ENCODE data around the gene DDIAS. TPM values are rescaled to one million over a fixed set of nuclear protein-coding genes. Genes with fewer than 3 reads are reported as not detected.
"Not testable (repeated sequence)": the region's sequence is repeated elsewhere in the genome, so short reads cannot be mapped to it uniquely, and the experiment has no call there.

DDIAS gene
- total RNA-seq, 1 experiment from 2014 or later, result 17.1 TPM

DNA sequence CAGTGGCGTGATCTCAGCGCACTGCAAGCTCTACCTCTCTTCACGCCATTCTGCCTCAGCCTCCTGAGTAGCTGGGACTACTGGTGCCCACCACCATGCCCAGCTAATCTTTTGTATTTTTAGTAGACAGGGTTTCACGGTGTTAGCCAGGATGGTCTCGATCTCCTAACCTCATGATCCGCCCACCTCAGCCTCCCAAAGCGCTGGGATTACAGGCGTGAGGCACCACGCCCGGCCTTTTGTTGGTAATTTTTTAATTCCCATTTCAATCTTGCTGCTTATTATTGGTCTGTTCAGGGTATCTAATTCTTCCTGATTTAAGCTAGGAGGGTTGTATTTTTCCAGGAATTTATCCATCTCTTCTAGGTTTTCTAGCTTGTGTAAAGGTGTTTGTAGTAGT lies 18.2 kb downstream of the DDIAS start:
- H3K4me1 ChIP-seq (ENCODE audit: control insufficient read depth in 1 of 2, insufficient read depth in 2 of 2, low read length in 2 of 2); H3K27me3 ChIP-seq (ENCODE audit: insufficient read depth, low read length); intact Hi-C loops (cut with micrococcal nuclease); CTCF ChIA-PET; POLR2A ChIA-PET; H3K27ac ChIP-seq (ENCODE audit: low read depth, low read length); BruUV-seq (replicated peaks); H3K4me3 ChIP-seq (replicated peaks in 1 of 2; ENCODE audit: low read depth in 1 of 2, low read length in 2 of 2); H3K9me3 ChIP-seq (ENCODE audit: control insufficient read depth in 1 of 2, insufficient read depth in 1 of 2, low read depth in 1 of 2, low read length in 2 of 2); H2AFZ ChIP-seq (ENCODE audit: low read depth, low read length, poor library complexity, severe bottlenecking); ATAC-seq; H3K4me2 ChIP-seq (ENCODE audit: low read length); RAD21 ChIA-PET (ENCODE audit: low non-redundant PET in 1 of 2, low total read pairs in 2 of 2, uncharacterized antibody in 2 of 2, unreplicated experiment in 2 of 2); H3K9ac ChIP-seq (ENCODE audit: low read length); H4K20me1 ChIP-seq (ENCODE audit: insufficient read depth); H3K9me2 ChIP-seq (ENCODE audit: insufficient read depth); DNase-seq (ENCODE audit: low read depth, low spot score): not testable (repeated sequence)
- Histone ChIP-seq H3K79me2 (ENCODE audit: insufficient read depth, low read length) (peaks cover 19% of the 10 kb centered on the region), H3K36me3 (ENCODE audit: control insufficient read depth in 1 of 2, insufficient read depth in 2 of 2, low read length in 2 of 2) (peaks cover 0 to 12% of the 10 kb centered on the region in 2 experiments; a peak in 2 of 4 replicates)

DNA sequence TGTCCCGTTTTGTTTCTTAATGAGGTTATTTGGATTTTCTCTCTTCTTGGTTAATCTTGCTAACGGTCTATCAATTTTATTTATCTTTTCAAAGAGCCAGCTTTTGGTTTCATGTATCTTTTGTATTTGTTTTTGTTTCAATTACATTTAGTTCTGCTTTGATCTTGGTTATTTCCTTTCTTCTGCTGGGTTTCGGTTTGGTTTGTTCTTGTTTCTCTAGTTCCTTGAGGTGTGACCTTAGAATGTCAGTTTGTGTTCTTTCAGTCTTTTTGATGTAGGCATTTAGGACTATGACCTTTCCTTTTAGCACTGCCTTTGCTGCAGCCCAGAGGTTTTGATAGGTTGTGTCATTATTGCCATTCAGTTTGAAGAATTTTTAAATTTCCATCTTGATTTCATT lies 18.7 kb downstream of the DDIAS start:
- intact Hi-C loops (cut with micrococcal nuclease); H3K4me3 ChIP-seq (replicated peaks in 1 of 2; ENCODE audit: low read depth in 1 of 2, low read length in 2 of 2); H3K9ac ChIP-seq (ENCODE audit: low read length); H4K20me1 ChIP-seq (ENCODE audit: insufficient read depth); RAD21 ChIA-PET (ENCODE audit: low non-redundant PET in 1 of 2, low total read pairs in 2 of 2, uncharacterized antibody in 2 of 2, unreplicated experiment in 2 of 2); POLR2A ChIA-PET; H2AFZ ChIP-seq (ENCODE audit: low read depth, low read length, poor library complexity, severe bottlenecking); CTCF ChIA-PET; H3K36me3 ChIP-seq (ENCODE audit: control insufficient read depth in 1 of 2, insufficient read depth in 2 of 2, low read length in 2 of 2); BruUV-seq (replicated peaks); DNase-seq (ENCODE audit: low read depth, low spot score); H3K4me1 ChIP-seq (ENCODE audit: control insufficient read depth in 1 of 2, insufficient read depth in 2 of 2, low read length in 2 of 2); H3K9me2 ChIP-seq (ENCODE audit: insufficient read depth); H3K9me3 ChIP-seq (ENCODE audit: control insufficient read depth in 1 of 2, insufficient read depth in 1 of 2, low read depth in 1 of 2, low read length in 2 of 2); H3K27me3 ChIP-seq (ENCODE audit: insufficient read depth, low read length); H3K27ac ChIP-seq (ENCODE audit: low read depth, low read length); ATAC-seq; H3K4me2 ChIP-seq (ENCODE audit: low read length): not testable (repeated sequence)
- peaks cover 19% of the 10 kb centered on the region for H3K79me2 ChIP-seq (ENCODE audit: insufficient read depth, low read length)

DNA sequence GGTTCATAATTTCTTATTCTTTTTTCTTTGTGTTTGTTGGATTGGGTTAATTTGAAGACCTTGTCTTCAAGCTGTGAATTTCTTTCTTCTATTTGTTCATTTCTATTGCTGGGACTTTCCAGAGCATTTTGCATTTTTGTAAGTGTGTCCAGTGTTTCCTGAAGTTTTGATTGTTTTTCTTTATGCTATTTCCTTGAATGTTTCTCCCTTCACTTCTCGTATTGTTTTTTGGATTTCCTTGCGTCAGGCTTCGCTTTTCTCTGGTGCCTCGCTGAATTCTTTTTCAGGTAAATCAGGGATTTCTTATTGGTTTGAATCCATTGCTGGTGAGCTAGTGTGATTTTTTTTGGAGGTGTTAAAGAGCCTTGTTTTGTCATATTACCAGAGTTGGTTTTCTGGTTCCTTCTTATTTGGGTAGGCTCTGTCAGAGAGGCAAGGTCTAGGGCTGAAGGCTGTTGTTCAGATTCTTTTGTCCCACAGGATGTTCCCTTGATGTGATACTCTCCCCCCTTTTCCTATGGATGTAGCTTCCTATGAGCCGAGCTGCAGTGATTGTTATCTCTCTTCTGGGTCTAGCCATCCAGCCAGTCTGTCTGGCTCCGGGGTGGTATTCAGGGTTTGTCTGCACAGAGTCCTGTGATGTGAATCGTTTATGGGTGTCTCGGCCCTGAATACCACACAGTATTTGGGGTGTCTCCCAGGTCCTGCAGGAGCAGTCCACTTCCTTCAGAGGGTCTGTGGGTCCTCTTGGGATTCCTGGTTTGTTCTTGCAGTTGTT lies 21.0 kb downstream of the DDIAS start:
- intact Hi-C loops (cut with micrococcal nuclease); CTCF ChIA-PET: not testable (repeated sequence)
- H3K79me2 ChIP-seq (ENCODE audit: insufficient read depth, low read length), result peaks cover 18% of the 10 kb centered on the region

More for the DNA sequence above, 21.0 kb downstream of the DDIAS start:
- ATAC-seq; H3K9me2 ChIP-seq (ENCODE audit: insufficient read depth); POLR2A ChIA-PET; H3K9me3 ChIP-seq (ENCODE audit: control insufficient read depth in 1 of 2, insufficient read depth in 1 of 2, low read depth in 1 of 2, low read length in 2 of 2); RAD21 ChIA-PET (ENCODE audit: low non-redundant PET in 1 of 2, low total read pairs in 2 of 2, uncharacterized antibody in 2 of 2, unreplicated experiment in 2 of 2); H3K4me1 ChIP-seq (ENCODE audit: control insufficient read depth in 1 of 2, insufficient read depth in 2 of 2, low read length in 2 of 2); DNase-seq (ENCODE audit: low read depth, low spot score); H3K4me3 ChIP-seq (replicated peaks in 1 of 2; ENCODE audit: low read depth in 1 of 2, low read length in 2 of 2); H2AFZ ChIP-seq (ENCODE audit: low read depth, low read length, poor library complexity, severe bottlenecking); H3K9ac ChIP-seq (ENCODE audit: low read length); H3K4me2 ChIP-seq (ENCODE audit: low read length); H3K36me3 ChIP-seq (ENCODE audit: control insufficient read depth in 1 of 2, insufficient read depth in 2 of 2, low read length in 2 of 2); H3K27ac ChIP-seq (ENCODE audit: low read depth, low read length); H4K20me1 ChIP-seq (ENCODE audit: insufficient read depth); BruUV-seq (replicated peaks); H3K27me3 ChIP-seq (ENCODE audit: insufficient read depth, low read length): not testable (repeated sequence)

All from HCT116 (cell line).